Endothelial cell of umbilical vein (primary cell): ENCODE data around the gene ATP4A. TPM values are rescaled to one million over a fixed set of nuclear protein-coding genes. Genes with fewer than 3 reads are reported as not detected.

ENCODE experiments used
- BruUV-seq: library from RNA; stranded (reverse); fragments of 400-500 nt; replicated peaks from 2 replicates; lab custom pipeline; 2021; lab: Mats Ljungman, UMichigan
- CTCF ChIA-PET: fragments of 300-600, 350-600 bp; sonication (Branson Sonifier 250); formaldehyde crosslinking; loops from one replicate; lab custom pipeline; 2021; ENCODE audit warnings: antibody characterized with exemption, inconsistent platforms; lab: Charles Lee
- POLR2A ChIA-PET: fragments of 300-600, 350-600 bp; sonication (Branson Sonifier 250); formaldehyde crosslinking; loops from one replicate; lab custom pipeline; 2021; ENCODE audit warnings: antibody characterized with exemption, inconsistent platforms; lab: Charles Lee
- DNase-seq: peaks from one replicate; pipeline ENCODE4 v3.0.0-alpha.2; 2011; ENCODE audit warnings: low read depth, low spot score
- FAIRE-seq: peaks from 2 replicates; lab custom pipeline; 2011; peaks lifted over from hg19 to GRCh38; lab: Jason Lieb, UNC
- H2AFZ ChIP-seq: 2 replicates; pipeline ENCODE4 v1.6.0; 2012; ENCODE audit warnings: low read depth, low read length, control low read depth, inconsistent platforms
- H3K27ac ChIP-seq: 2 replicates; pipeline ENCODE4 v1.5.1; 2011; ENCODE audit warnings: low read depth, mild to moderate bottlenecking, control low read depth, low read length, moderate library complexity; ENCODE audit not compliant: insufficient read depth
- H3K27me3 ChIP-seq, 2 experiments: 2 replicates each; pipeline versions ENCODE4 v1.6.0 to v1.6.1; 2011; ENCODE audit warnings: low read length in 2 of 2, mixed read lengths in 1 of 2; ENCODE audit not compliant: control insufficient read depth in 2 of 2, insufficient read depth in 2 of 2
- H3K36me3 ChIP-seq, 2 experiments: 2 replicates in 1 of 2; 3 replicates in 1 of 2; pipeline ENCODE4 v1.5.1; 2011; ENCODE audit warnings: low read length in 2 of 2, mild to moderate bottlenecking in 1 of 2, moderate library complexity in 1 of 2; ENCODE audit not compliant: control insufficient read depth in 2 of 2, insufficient read depth in 2 of 2; ENCODE audit errors: extremely low read depth in 1 of 2
- H3K4me1 ChIP-seq: 3 replicates; pipeline ENCODE4 v1.5.1; 2011; ENCODE audit warnings: mild to moderate bottlenecking, low read length; ENCODE audit not compliant: control insufficient read depth, insufficient read depth; ENCODE audit errors: extremely low read depth
- H3K4me2 ChIP-seq: 2 replicates; pipeline ENCODE4 v1.6.1; 2011; ENCODE audit warnings: low read length, control low read depth, mixed read lengths; ENCODE audit not compliant: insufficient read depth
- H3K4me3 ChIP-seq, 3 experiments: fragments of 200-600 bp in 1 of 3; sonication (generic), shearing (Covaris generic) in 1 of 3; replicated peaks in 1 of 3; 2 replicates each; pipeline ENCODE4 v1.5.1; 2011 to 2016; ENCODE audit warnings: control low read depth in 3 of 3, low read length in 3 of 3, mild to moderate bottlenecking in 2 of 3, inconsistent platforms in 1 of 3, low read depth in 1 of 3, moderate library complexity in 1 of 3; ENCODE audit not compliant: insufficient read depth in 1 of 3
- H3K79me2 ChIP-seq: 2 replicates; pipeline ENCODE4 v1.6.0; 2012; ENCODE audit warnings: low read length, inconsistent platforms; ENCODE audit not compliant: control insufficient read depth, insufficient read depth
- H3K9ac ChIP-seq: replicated peaks from 2 replicates; pipeline ENCODE3; 2011; ENCODE audit warnings: low read length, control low read depth; ENCODE audit not compliant: insufficient read depth; ENCODE audit errors: extremely low read depth
- H3K9me1 ChIP-seq: replicated peaks from 3 replicates; pipeline ENCODE4 v1.6.0; 2011; ENCODE audit warnings: mild to moderate bottlenecking, low read length; ENCODE audit not compliant: control insufficient read depth, insufficient read depth; ENCODE audit errors: extremely low read depth
- H3K9me3 ChIP-seq: replicated peaks from 2 replicates; pipeline ENCODE4 v1.5.1; 2012; ENCODE audit warnings: low read length, inconsistent platforms; ENCODE audit not compliant: control insufficient read depth, insufficient read depth
- H4K20me1 ChIP-seq: replicated peaks from 2 replicates; pipeline ENCODE3; 2011; ENCODE audit warnings: mild to moderate bottlenecking, low read length; ENCODE audit not compliant: control insufficient read depth, insufficient read depth; ENCODE audit errors: extremely low read depth
- EZH2 ChIP-seq: IDR thresholded peaks from 2 replicates; pipeline ENCODE4 v1.6.1; 2012; ENCODE audit warnings: borderline replicate concordance, low read depth, mild to moderate bottlenecking, moderate library complexity, low read length, inconsistent platforms; ENCODE audit not compliant: severe bottlenecking
- FOS ChIP-seq: IDR thresholded peaks from 2 replicates; pipeline ENCODE4 v1.6.1; 2011; ENCODE audit warnings: mild to moderate bottlenecking, low read length, moderate library complexity, borderline replicate concordance; ENCODE audit not compliant: insufficient read depth
- GATA2 ChIP-seq: IDR thresholded peaks from 2 replicates; pipeline ENCODE4 v1.7.0; 2011; ENCODE audit warnings: low read depth, mild to moderate bottlenecking, moderate library complexity, mixed read lengths, low read length; ENCODE audit not compliant: insufficient read length, insufficient read depth
- MYC ChIP-seq: IDR thresholded peaks from one replicate; pipeline ENCODE4 v1.6.1; 2011; ENCODE audit warnings: mild to moderate bottlenecking, low read depth, low read length
- POLR2A ChIP-seq: IDR thresholded peaks from 2 replicates; pipeline ENCODE4 v1.6.1; 2012; ENCODE audit warnings: low read depth, mild to moderate bottlenecking, control low read depth, low read length
- POLR2AphosphoS5 ChIP-seq: IDR thresholded peaks from 2 replicates; pipeline ENCODE4 v1.6.1; 2012; ENCODE audit warnings: low read depth, mild to moderate bottlenecking, control low read depth, low read length, moderate library complexity; ENCODE audit not compliant: insufficient read depth
- dilution Hi-C: fragments of 300-500 bp; cut with MboI; formaldehyde crosslinking; loops from one replicate; pipeline ENCODE4 v1.15.0; 2019; ENCODE audit warnings: low sequenced_read_pairs; ENCODE audit not compliant: extremely low pct_ligation_motif_present
- intact Hi-C: fragments of 100-400 bp; cut with micrococcal nuclease; formaldehyde crosslinking; loops from one replicate; pipeline ENCODE4 v1.10.0; 2022
- polyA plus RNA-seq, 4 experiments: library from polyadenylated mRNA; depleted of rRNA in 3 of 4; stranded (reverse) in 3 of 4; unstranded in 1 of 4; fragments of >200 nt; gene quantifications; 2 replicates each; pipeline versions ENCODE4 v1.2.1 to v1.2.3, GENCODE V29; 2011 to 2012; ENCODE audit warnings: missing spikeins in 1 of 4
- total RNA-seq: library from RNA; stranded (reverse); gene quantifications from 2 replicates; pipeline ENCODE4 v1.2.3, GENCODE V29; 2021
- TF ChIP-seq, protein P1 (sequence below): IDR thresholded peaks from 2 replicates; pipeline ENCODE4 v1.6.1; 2011; ENCODE audit not compliant: insufficient read depth, insufficient read length

Gene ATP4A
- total and polyA plus RNA-seq, 2 donors (not counting 3 experiments of a cell fraction or from before 2014, with no cell fraction given), result not detected

DNA sequence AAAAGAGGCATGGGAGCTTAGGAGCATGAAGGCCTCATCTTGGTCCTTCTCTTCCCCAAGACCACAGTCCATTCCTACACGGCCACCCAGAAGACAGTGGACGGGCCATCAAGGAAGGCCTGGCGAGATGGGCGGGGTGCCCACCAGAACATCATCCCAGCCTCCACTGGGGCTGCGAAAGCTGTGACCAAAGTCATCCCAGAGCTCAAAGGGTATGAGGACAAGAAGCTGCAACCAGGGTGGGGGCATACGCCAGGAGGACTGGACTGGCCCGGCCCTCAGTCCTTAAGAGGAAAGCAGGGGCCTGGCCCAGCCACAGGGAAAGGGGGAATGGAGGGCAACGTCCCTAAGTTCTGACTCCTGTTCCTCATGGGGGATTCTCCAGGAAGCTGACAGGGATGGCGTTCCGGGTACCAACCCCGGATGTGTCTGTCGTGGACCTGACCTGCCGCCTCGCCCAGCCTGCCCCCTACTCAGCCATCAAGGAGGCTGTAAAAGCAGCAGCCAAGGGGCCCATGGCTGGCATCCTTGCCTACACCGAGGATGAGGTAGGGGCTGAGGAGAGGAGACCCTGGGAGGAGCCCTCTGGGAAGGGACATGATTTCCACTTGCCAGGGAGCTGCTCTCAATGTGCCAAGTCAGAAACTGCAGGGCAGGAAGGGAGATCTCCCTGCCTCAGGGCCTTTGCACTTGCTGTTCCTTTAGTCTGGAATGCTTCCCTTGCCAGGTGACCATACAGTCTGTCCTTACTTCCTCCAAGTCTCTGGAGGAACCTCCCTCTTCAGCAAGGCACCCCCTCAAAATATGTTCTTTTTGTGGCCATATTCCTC lies 20.0 kb downstream of the ATP4A start:
- Histone ChIP-seq H3K36me3 (no peaks in the 10 kb centered on the region), H3K4me1 (peaks cover 16% of the 10 kb centered on the region), H3K79me2 (peaks cover 15% of the 10 kb centered on the region), H3K9me3 (no peaks in the 10 kb centered on the region), H3K27ac (no peak overlapping the region), H3K9ac (no peak overlapping the region), H3K4me3 (no peak overlapping the region), H3K27me3 (no peaks in the 10 kb centered on the region), H4K20me1 (no peaks in the 10 kb centered on the region), H2AFZ (no peak overlapping the region), H3K9me1 (no peaks in the 10 kb centered on the region), H3K4me2 (no peak overlapping the region)
- CTCF ChIA-PET, result interaction anchor here (1.3 kb wide), 1 partner anchor 33 kb away, joined by 6 read pairs; no protein-coding TSS in a partner anchor
- DNase-seq (no peak), FAIRE-seq (no peak)
- TF ChIP-seq POLR2AphosphoS5 (no peak), MYC (no peak), GATA2 (no peak)
- TF ChIP-seq, protein P1, sequence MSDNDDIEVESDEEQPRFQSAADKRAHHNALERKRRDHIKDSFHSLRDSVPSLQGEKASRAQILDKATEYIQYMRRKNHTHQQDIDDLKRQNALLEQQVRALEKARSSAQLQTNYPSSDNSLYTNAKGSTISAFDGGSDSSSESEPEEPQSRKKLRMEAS, result no peak
- dilution Hi-C loops (no loop called here), intact Hi-C loops (no loop called here)
- no TSS peak for BruUV-seq
- POLR2A ChIA-PET, result no interaction called here

DNA sequence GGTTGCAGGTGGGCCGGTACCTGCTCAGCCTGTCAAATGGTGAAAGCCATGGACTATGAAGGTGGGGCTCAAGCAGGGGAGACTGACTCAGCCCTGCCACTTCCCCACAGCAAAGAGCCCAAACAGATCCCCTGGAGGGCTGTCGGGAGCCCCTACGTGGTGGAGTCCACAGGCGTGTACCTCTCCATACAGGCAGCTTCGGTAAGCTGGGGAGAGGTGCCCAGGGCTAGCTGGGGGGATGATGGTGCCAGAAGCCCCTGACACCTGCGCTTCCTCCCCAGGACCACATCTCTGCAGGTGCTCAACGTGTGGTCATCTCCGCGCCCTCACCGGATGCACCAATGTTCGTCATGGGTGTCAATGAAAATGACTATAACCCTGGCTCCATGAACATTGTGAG lies 21.2 kb downstream of the ATP4A start:
- no peaks in the 10 kb centered on the region for H4K20me1 ChIP-seq
- intact Hi-C loops (no loop called here), dilution Hi-C loops (no loop called here)
- no TSS peak for BruUV-seq
- H3K4me1 ChIP-seq, result peaks cover 16% of the 10 kb centered on the region
- FAIRE-seq, result no peak
- POLR2A ChIA-PET, result no interaction called here
- no peaks in the 10 kb centered on the region for H3K9me3 ChIP-seq
- peaks cover 15% of the 10 kb centered on the region for H3K79me2 ChIP-seq
- H3K27me3 ChIP-seq, result no peaks in the 10 kb centered on the region
- no peak overlapping the region for H3K4me2 ChIP-seq
- TF ChIP-seq POLR2AphosphoS5, result no peak
- TF ChIP-seq FOS, result no peak
- TF ChIP-seq POLR2A, result no peak
- TF ChIP-seq GATA2, result no peak
- no peak for TF ChIP-seq MYC
- TF ChIP-seq, protein P1, result no peak
- no peak for TF ChIP-seq EZH2
- no peak overlapping the region for H3K9ac ChIP-seq
- H3K27ac ChIP-seq, result no peak overlapping the region
- H3K9me1 ChIP-seq, result no peaks in the 10 kb centered on the region
- CTCF ChIA-PET, result interaction anchor here (0.9 kb wide), 1 partner anchor 47 kb away, joined by 3 read pairs; no protein-coding TSS in a partner anchor
- DNase-seq, result no peak
- H3K36me3 ChIP-seq, result no peaks in the 10 kb centered on the region
- no peak overlapping the region for H3K4me3 ChIP-seq
- H2AFZ ChIP-seq, result no peak overlapping the region
